Neural cell (in vitro differentiated cells): ENCODE measurements around the gene ALDH1B1. TPM values are rescaled to one million over a fixed set of nuclear protein-coding genes. Genes with fewer than 3 reads are reported as not detected.

Experiments used
- H2AFZ ChIP-seq: fragments of 200-600, 300-800 bp; sonication (generic), shearing (Covaris generic); 2 replicates; pipeline ENCODE4 v1.6.0; 2014; ENCODE audit warnings: low read depth, mild to moderate bottlenecking, antibody characterized with exemption, low read length, moderate library complexity
- H3F3A ChIP-seq: fragments of 200-600 bp; shearing (Covaris generic); 2 replicates; pipeline ENCODE4 v1.6.1; 2016; ENCODE audit warnings: mild to moderate bottlenecking, moderate library complexity, mixed read lengths, antibody characterized with exemption, low read length; ENCODE audit not compliant: insufficient read depth, poor library complexity, severe bottlenecking
- H3K27ac ChIP-seq: fragments of 200-600, 300-800 bp; sonication (generic), shearing (Covaris generic); 2 replicates; pipeline ENCODE4 v1.5.1; 2014; ENCODE audit warnings: mild to moderate bottlenecking, low read length, moderate library complexity
- H3K27me3 ChIP-seq: fragments of 300-800, 200-600 bp; sonication (generic), shearing (Covaris generic); 2 replicates; pipeline ENCODE4 v1.6.0; 2014; ENCODE audit warnings: mild to moderate bottlenecking, low read depth, low read length, moderate library complexity; ENCODE audit not compliant: insufficient read depth
- H3K36me3 ChIP-seq: fragments of 300-800, 200-600 bp; sonication (generic), shearing (Covaris generic); 2 replicates; pipeline ENCODE4 v1.5.1; 2014; ENCODE audit warnings: mild to moderate bottlenecking, antibody characterized with exemption, low read length, moderate library complexity; ENCODE audit not compliant: insufficient read depth
- H3K4me2 ChIP-seq: fragments of 300-800, 200-600 bp; sonication (generic), shearing (Covaris generic); 2 replicates; pipeline ENCODE4 v1.6.0; 2014; ENCODE audit warnings: mild to moderate bottlenecking, low read length
- H3K4me3 ChIP-seq: fragments of 300-800, 200-600 bp; sonication (generic), shearing (Covaris generic); 2 replicates; pipeline ENCODE4 v1.5.1; 2014; ENCODE audit warnings: mild to moderate bottlenecking, low read length, moderate library complexity
- H3K79me2 ChIP-seq: fragments of 200-600 bp; shearing (Covaris generic); replicated peaks from 2 replicates; pipeline ENCODE4 v1.6.0; 2014; ENCODE audit warnings: mild to moderate bottlenecking, low read length, moderate library complexity; ENCODE audit not compliant: insufficient read depth
- H3K9ac ChIP-seq: fragments of 300-800, 200-600 bp; sonication (generic), shearing (Covaris generic); 2 replicates; pipeline ENCODE4 v1.6.1; 2016; ENCODE audit warnings: mild to moderate bottlenecking, low read length, mixed read lengths
- H3K9me2 ChIP-seq: fragments of 200-600 bp; shearing (Covaris generic); 2 replicates; pipeline ENCODE4 v1.6.1; 2016; ENCODE audit warnings: mild to moderate bottlenecking, low read length, mixed read lengths; ENCODE audit not compliant: insufficient read depth
- H3K9me3 ChIP-seq: fragments of 200-600, 300-800 bp; sonication (generic), shearing (Covaris generic); 2 replicates; pipeline ENCODE4 v1.6.1; 2016; ENCODE audit warnings: mild to moderate bottlenecking, mixed run types, low read length, moderate library complexity, mixed read lengths
- H4K20me1 ChIP-seq: fragments of 200-600 bp; shearing (Covaris generic); 2 replicates; pipeline ENCODE4 v1.6.1; 2016; ENCODE audit warnings: mild to moderate bottlenecking, mixed run types; ENCODE audit not compliant: insufficient read depth
- EP300 ChIP-seq: fragments of 450-650 bp; conservative IDR thresholded peaks from 2 replicates; pipeline ENCODE4 v1.6.1; 2014; ENCODE audit warnings: antibody characterized with exemption, mild to moderate bottlenecking, moderate library complexity; ENCODE audit not compliant: poor library complexity, severe bottlenecking
- EZH2 ChIP-seq: fragments of 200-600, 300-800 bp; shearing (Covaris generic), sonication (generic); IDR thresholded peaks from 2 replicates; pipeline ENCODE4 v1.6.1; 2014; ENCODE audit warnings: antibody characterized with exemption, low read length, borderline replicate concordance, mild to moderate bottlenecking; ENCODE audit not compliant: insufficient read depth, poor library complexity, severe bottlenecking
- MXI1 ChIP-seq: fragments of 450-650 bp; conservative IDR thresholded peaks from 2 replicates; pipeline ENCODE4 v1.6.1; 2014; ENCODE audit warnings: antibody characterized with exemption, mild to moderate bottlenecking; ENCODE audit not compliant: poor library complexity, severe bottlenecking
- POLR2AphosphoS5 ChIP-seq: IDR thresholded peaks from 2 replicates; pipeline ENCODE4 v1.6.1; 2012
- RAD21 ChIP-seq: fragments of 450-650 bp; conservative IDR thresholded peaks from 2 replicates; pipeline ENCODE4 v1.6.1; 2014; ENCODE audit warnings: antibody characterized with exemption, mild to moderate bottlenecking, moderate library complexity
- SMC3 ChIP-seq: fragments of 450-650 bp; conservative IDR thresholded peaks from 2 replicates; pipeline ENCODE4 v1.6.1; 2014; ENCODE audit warnings: antibody characterized with exemption, mild to moderate bottlenecking, moderate library complexity; ENCODE audit not compliant: poor library complexity
- TAF1 ChIP-seq: IDR thresholded peaks from 2 replicates; pipeline ENCODE4 v1.6.1; 2012; ENCODE audit warnings: low read depth
- polyA plus RNA-seq: library from polyadenylated mRNA; depleted of rRNA; stranded (reverse); fragments of >200 nt; gene quantifications from 2 replicates; pipeline ENCODE4 v1.2.3, GENCODE V29; 2014
- TF ChIP-seq, protein P1 (sequence below): IDR thresholded peaks from 2 replicates; pipeline ENCODE4 v1.6.1; 2012; ENCODE audit warnings: borderline replicate concordance
- TF ChIP-seq, protein P2 (sequence below): fragments of 450-650 bp; IDR thresholded peaks from 2 replicates; pipeline ENCODE4 v1.5.1; 2014; ENCODE audit warnings: antibody characterized with exemption, mild to moderate bottlenecking, moderate library complexity; ENCODE audit not compliant: poor library complexity, severe bottlenecking

Gene ALDH1B1
- polyA plus RNA-seq, 1 donor from 2014 or later, result 6.6 TPM

DNA sequence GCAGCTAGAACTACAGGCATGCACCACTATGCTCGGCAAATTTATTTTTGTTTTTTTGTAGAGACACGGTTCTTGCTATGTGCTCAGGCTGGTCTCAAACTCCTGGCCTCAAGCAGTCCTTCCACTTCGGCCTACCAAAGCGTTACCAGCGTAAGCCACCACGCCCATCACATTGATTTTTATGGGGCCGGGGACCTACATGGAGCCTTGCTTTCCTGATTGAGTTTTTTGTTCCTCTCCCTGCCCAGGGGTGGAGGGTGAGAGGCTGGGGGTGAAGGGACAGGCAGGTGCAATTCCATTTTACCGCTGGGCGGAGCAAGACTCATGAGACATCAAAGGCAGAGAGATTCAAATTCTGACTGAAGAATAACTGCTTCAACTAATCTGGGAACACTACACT, 1.9 kb downstream of the ALDH1B1 start:
- no peaks in the 10 kb centered on the region for H3K9me3 ChIP-seq
- peaks cover 6% of the 10 kb centered on the region for H3K79me2 ChIP-seq
- no peaks in the 10 kb centered on the region for H4K20me1 ChIP-seq
- H3K9me2 ChIP-seq, result no peaks in the 10 kb centered on the region
- H3K9ac ChIP-seq, result no peak overlapping the region
- H3K27me3 ChIP-seq, result no peaks in the 10 kb centered on the region
- no peak overlapping the region for H3K27ac ChIP-seq
- no peak overlapping the region for H2AFZ ChIP-seq
- H3K36me3 ChIP-seq, result peaks cover 5% of the 10 kb centered on the region
- TF ChIP-seq, protein P1, sequence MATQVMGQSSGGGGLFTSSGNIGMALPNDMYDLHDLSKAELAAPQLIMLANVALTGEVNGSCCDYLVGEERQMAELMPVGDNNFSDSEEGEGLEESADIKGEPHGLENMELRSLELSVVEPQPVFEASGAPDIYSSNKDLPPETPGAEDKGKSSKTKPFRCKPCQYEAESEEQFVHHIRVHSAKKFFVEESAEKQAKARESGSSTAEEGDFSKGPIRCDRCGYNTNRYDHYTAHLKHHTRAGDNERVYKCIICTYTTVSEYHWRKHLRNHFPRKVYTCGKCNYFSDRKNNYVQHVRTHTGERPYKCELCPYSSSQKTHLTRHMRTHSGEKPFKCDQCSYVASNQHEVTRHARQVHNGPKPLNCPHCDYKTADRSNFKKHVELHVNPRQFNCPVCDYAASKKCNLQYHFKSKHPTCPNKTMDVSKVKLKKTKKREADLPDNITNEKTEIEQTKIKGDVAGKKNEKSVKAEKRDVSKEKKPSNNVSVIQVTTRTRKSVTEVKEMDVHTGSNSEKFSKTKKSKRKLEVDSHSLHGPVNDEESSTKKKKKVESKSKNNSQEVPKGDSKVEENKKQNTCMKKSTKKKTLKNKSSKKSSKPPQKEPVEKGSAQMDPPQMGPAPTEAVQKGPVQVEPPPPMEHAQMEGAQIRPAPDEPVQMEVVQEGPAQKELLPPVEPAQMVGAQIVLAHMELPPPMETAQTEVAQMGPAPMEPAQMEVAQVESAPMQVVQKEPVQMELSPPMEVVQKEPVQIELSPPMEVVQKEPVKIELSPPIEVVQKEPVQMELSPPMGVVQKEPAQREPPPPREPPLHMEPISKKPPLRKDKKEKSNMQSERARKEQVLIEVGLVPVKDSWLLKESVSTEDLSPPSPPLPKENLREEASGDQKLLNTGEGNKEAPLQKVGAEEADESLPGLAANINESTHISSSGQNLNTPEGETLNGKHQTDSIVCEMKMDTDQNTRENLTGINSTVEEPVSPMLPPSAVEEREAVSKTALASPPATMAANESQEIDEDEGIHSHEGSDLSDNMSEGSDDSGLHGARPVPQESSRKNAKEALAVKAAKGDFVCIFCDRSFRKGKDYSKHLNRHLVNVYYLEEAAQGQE, result no peak
- TF ChIP-seq MXI1, result no peak
- TF ChIP-seq POLR2AphosphoS5, result no peak
- TF ChIP-seq EP300, result no peak
- no peak for TF ChIP-seq SMC3
- TF ChIP-seq TAF1, result no peak
- no peak for TF ChIP-seq EZH2
- TF ChIP-seq, protein P2, sequence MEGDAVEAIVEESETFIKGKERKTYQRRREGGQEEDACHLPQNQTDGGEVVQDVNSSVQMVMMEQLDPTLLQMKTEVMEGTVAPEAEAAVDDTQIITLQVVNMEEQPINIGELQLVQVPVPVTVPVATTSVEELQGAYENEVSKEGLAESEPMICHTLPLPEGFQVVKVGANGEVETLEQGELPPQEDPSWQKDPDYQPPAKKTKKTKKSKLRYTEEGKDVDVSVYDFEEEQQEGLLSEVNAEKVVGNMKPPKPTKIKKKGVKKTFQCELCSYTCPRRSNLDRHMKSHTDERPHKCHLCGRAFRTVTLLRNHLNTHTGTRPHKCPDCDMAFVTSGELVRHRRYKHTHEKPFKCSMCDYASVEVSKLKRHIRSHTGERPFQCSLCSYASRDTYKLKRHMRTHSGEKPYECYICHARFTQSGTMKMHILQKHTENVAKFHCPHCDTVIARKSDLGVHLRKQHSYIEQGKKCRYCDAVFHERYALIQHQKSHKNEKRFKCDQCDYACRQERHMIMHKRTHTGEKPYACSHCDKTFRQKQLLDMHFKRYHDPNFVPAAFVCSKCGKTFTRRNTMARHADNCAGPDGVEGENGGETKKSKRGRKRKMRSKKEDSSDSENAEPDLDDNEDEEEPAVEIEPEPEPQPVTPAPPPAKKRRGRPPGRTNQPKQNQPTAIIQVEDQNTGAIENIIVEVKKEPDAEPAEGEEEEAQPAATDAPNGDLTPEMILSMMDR, result no peak
- no peak for TF ChIP-seq RAD21
- no peaks in the 10 kb centered on the region for H3F3A ChIP-seq
- no peak overlapping the region for H3K4me3 ChIP-seq
- H3K4me2 ChIP-seq, result no peak overlapping the region

DNA sequence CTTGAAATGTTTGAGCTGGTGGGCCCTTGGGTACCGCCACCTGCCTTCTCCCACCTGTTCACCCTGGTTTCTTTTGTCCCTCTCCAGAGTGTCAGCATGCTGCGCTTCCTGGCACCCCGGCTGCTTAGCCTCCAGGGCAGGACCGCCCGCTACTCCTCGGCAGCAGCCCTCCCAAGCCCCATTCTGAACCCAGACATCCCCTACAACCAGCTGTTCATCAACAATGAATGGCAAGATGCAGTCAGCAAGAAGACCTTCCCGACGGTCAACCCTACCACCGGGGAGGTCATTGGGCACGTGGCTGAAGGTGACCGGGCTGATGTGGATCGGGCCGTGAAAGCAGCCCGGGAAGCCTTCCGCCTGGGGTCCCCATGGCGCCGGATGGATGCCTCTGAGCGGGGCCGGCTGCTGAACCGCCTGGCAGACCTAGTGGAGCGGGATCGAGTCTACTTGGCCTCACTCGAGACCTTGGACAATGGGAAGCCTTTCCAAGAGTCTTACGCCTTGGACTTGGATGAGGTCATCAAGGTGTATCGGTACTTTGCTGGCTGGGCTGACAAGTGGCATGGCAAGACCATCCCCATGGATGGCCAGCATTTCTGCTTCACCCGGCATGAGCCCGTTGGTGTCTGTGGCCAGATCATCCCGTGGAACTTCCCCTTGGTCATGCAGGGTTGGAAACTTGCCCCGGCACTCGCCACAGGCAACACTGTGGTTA, 3.3 kb downstream of the ALDH1B1 start:
- H3K9ac ChIP-seq, result no peak overlapping the region
- no peaks in the 10 kb centered on the region for H4K20me1 ChIP-seq

More for the DNA sequence above, 3.3 kb downstream of the ALDH1B1 start:
- H3F3A ChIP-seq, result no peaks in the 10 kb centered on the region
- no peak overlapping the region for H2AFZ ChIP-seq
- no peaks in the 10 kb centered on the region for H3K9me2 ChIP-seq
- H3K4me2 ChIP-seq, result no peak overlapping the region
- TF ChIP-seq, protein P1, result no peak
- no peak for TF ChIP-seq TAF1
- TF ChIP-seq, protein P2, result no peak
- TF ChIP-seq POLR2AphosphoS5, result no peak
- TF ChIP-seq RAD21, result no peak
- TF ChIP-seq EP300, result no peak
- TF ChIP-seq MXI1, result no peak
- no peak for TF ChIP-seq EZH2
- TF ChIP-seq SMC3, result no peak
- H3K27me3 ChIP-seq, result no peaks in the 10 kb centered on the region
- peaks cover 6% of the 10 kb centered on the region for H3K79me2 ChIP-seq
- peaks cover 5% of the 10 kb centered on the region for H3K36me3 ChIP-seq
- H3K4me3 ChIP-seq, result no peak overlapping the region
- no peak overlapping the region for H3K27ac ChIP-seq
- no peaks in the 10 kb centered on the region for H3K9me3 ChIP-seq
